Omental fat pad (tissue), 4 donors: ENCODE measurements around the gene FYCO1. TPM values are rescaled to one million over a fixed set of nuclear protein-coding genes. Genes with fewer than 3 reads are reported as not detected.

Source experiments
- ATAC-seq: fragments of 150-250 bp; one replicate; pipeline ENCODE4 v1.9.1; 2016; ENCODE audit warnings: mild to moderate bottlenecking, moderate library complexity; ENCODE audit not compliant: low FRiP score
- DNase-seq: peaks from one replicate; pipeline ENCODE4 v3.0.0-alpha.2; 2019; ENCODE audit warnings: low spot score
- total RNA-seq, 4 donors: library from RNA; depleted of rRNA; stranded (reverse); fragments of >200 nt; gene quantifications; one replicate each; pipeline ENCODE4 v1.1.0, GENCODE V29; 2016
- TF ChIP-seq, protein P1 (sequence below), 3 donors: fragments of 450-650 bp; IDR thresholded peaks; one replicate each; pipeline ENCODE4 v1.5.1; 2016 to 2017; ENCODE audit warnings: antibody characterized with exemption in 3 of 3, mild to moderate bottlenecking in 3 of 3, moderate library complexity in 2 of 3

FYCO1 gene
- total RNA-seq, 4 donors from 2014 or later = 44.7 to 51.4 (median 47.3) TPM

DNA sequence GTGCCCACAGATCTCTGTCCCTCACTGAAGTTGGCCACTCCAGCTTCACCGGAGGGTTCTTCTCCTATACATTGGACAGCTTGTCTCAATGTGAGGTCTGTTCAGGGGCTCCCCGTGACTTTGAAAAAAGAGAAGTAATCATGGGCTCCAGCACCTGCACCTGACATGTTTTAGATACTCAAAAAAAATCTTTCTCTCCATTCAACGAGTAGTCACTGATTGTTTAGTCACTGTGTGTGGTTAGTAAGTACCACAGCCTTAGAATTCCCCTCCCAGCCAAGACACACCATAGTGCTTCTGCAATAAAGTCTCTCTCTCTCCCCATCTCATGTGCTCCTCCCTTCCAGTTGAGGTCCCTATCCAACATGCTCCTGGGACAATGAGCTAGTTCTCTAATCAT lies 90.7 kb downstream of the FYCO1 start:
- no peak for ATAC-seq
- TF ChIP-seq, protein P1, sequence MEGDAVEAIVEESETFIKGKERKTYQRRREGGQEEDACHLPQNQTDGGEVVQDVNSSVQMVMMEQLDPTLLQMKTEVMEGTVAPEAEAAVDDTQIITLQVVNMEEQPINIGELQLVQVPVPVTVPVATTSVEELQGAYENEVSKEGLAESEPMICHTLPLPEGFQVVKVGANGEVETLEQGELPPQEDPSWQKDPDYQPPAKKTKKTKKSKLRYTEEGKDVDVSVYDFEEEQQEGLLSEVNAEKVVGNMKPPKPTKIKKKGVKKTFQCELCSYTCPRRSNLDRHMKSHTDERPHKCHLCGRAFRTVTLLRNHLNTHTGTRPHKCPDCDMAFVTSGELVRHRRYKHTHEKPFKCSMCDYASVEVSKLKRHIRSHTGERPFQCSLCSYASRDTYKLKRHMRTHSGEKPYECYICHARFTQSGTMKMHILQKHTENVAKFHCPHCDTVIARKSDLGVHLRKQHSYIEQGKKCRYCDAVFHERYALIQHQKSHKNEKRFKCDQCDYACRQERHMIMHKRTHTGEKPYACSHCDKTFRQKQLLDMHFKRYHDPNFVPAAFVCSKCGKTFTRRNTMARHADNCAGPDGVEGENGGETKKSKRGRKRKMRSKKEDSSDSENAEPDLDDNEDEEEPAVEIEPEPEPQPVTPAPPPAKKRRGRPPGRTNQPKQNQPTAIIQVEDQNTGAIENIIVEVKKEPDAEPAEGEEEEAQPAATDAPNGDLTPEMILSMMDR (IDR thresholded peaks at IDR 0.05) = no peak
- no peak for DNase-seq

DNA sequence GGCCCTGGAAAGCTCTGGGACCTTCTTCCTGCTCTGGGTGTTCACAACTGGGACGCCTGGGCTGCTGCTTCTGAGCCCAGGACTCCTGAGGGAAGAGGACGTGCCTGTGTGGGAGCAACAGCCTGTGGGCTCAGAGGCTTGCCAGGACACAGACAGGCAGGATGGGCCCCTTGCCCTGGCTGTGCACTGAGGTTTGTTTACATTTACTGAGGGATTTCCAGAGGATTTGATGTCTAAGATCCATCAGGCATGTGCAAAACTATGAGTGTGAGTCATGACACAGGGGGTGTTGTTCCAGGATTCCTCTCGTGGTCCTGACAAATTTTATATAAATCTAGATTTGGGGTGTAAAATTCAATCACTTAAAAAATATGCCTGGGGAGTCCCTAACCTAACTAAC lies 98.7 kb downstream of the FYCO1 start:
- TF ChIP-seq, protein P1 (IDR thresholded peaks at IDR 0.05) = no peak
- DNase-seq = no peak
- no peak for ATAC-seq

DNA sequence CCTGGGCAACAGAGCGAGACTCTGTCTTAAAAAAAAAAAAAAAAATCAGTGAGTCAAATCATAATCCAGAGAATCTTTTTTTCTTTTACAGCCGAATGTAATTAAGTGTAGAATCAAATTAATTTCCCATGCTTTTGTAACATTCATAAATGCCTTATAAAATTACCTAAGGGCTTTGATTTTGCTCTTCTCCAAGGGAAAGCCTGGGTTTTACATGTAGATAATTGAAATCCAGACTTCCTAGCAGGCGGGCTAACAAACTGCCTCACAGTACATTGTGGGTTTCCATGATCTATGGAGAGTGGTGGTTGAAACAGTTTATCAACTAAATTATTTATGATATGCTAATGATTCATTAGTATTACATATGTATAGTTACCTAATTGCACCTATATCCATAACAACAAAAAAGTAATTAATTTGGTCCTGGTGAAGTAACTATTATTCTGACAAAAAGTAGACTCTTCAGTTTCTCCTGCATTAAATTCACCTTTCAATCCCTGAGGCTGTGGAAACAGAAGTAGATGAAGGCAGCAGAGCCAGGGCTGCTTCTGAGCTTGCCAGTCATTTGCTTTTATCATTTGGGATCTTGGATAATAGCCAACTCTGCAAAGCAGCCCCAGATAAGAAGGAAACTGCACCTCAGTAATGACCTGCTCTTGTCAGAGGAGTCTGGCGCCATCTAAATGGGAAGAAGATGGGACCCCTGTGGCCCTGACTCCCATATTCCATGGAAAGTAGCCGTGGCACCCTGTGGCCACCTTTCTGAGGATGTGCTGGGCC lies 99.7 kb downstream of the FYCO1 start:
- TF ChIP-seq, protein P1 (IDR thresholded peaks at IDR 0.05) = no peak

DNA sequence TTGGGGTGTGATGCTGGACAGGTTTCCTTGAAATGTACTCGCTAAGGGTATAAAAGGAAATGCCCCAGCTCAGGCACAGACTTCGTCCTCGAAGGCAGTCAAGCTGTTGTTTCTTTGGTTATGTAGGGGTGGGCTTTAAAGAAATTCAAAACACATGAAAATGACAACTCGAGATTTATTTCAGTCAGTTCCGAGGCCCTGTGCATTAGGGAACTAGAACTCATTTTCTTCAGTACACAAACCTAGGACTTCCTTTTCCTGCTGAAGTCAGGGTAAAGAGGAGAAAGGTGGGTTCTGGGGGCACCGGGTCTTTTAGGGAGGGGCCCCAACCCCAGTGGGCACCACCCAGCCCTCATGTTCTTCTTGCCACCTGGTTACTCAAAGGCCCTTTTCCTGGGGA lies 101.6 kb downstream of the FYCO1 start:
- DNase-seq = no peak
- no peak for ATAC-seq
- TF ChIP-seq, protein P1 (IDR thresholded peaks at IDR 0.05) = no peak

More for the DNA sequence above, 99.7 kb downstream of the FYCO1 start:
- DNase-seq (no peak), ATAC-seq (no peak)

DNA sequence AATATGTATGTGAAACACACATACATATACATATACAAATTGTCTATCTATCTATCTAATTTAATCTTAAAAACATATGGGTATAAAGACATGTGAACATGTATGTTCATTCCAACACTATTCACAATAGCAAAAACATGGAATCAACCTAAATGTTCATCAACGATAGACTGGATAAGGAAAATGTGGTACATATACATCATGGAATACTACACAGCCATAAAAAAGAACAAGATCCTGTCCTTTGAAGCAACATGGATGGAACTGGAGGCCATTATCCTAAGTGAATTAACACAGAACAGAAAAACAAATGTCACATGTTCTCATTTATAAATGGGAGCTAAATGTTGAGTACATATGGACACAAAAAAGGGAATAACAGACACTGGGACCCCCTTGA lies 103.5 kb downstream of the FYCO1 start:
- TF ChIP-seq, protein P1 (IDR thresholded peaks at IDR 0.05) = no peak
- DNase-seq (no peak), ATAC-seq (no peak)

DNA sequence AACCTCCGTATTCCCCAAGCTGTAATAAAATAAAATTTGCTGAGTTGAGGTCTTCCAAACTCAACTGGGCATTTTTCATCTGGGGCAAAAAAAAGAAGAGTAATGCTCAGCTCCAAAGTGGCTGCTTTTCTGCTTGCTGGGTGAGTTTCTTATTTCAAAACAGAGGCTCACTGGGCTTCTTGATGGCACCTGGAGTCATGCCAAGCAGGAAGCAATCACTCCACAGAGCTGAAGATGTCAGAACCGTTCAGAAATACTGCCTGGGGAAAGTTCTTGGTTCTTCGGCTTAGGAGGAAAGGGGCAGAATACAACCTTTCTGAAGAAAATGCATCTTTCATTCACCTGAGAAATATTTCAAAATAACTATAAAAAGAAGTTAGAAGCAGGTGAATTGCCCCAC lies 105.2 kb downstream of the FYCO1 start:
- TF ChIP-seq, protein P1 (IDR thresholded peaks at IDR 0.05) = no peak
- ATAC-seq (no peak), DNase-seq (no peak)

DNA sequence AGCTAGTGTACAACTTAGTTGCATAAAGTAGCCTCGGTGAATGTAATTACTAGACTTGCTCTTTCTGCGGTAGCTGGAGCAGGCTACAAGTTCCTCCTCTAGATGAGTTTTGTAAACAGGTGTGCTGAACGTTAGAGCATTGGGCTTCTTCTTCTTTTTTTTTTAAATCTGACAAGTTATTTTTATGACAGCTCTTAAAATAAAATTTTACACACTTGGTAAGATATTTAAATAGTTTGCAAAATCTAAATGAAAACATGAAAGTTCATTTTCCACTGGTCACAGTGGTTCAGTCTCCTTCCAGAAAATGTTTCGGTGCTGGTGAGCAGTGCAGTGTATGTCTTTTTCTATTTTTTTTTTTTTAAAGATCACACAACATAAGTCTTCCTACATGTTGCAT lies 106.3 kb downstream of the FYCO1 start:
- ATAC-seq (no peak), DNase-seq (no peak)
- TF ChIP-seq, protein P1 (IDR thresholded peaks at IDR 0.05) = no peak
